Testis (tissue), 2 donors: ENCODE results near the gene APLNR.

Experiments
- CTCF ChIP-seq, 3 experiments: fragments of 450-650 bp in 2 of 3; fragments of 200-600 bp in 1 of 3; sonication (generic) in 1 of 3; IDR thresholded peaks; one replicate each; pipeline ENCODE4 v1.5.1; 2016 to 2019; ENCODE audit warnings: antibody characterized with exemption in 3 of 3, mild to moderate bottlenecking in 2 of 3, moderate library complexity in 1 of 3
- POLR2A ChIP-seq: fragments of 450-650 bp; IDR thresholded peaks from one replicate; pipeline ENCODE4 v1.6.1; 2017; ENCODE audit warnings: antibody characterized with exemption, mild to moderate bottlenecking, moderate library complexity

- TF ChIP-seq CTCF (IDR thresholded peaks at IDR 0.05) (no peak), POLR2A (no peak)
These were observed 44.7 kb downstream of the APLNR start for GRCh38 chr11:57192316-57192715.
